ENCODE results near the gene FAXC. TPM values are rescaled to one million over a fixed set of nuclear protein-coding genes. Genes with fewer than 3 reads are reported as not detected.

The FAXC gene
- total RNA-seq, 1 donor from 2014 or later = 23.0 TPM

GRCh38 chr6:99318566-99318965 is 30.9 kb downstream of the FAXC start:
- Histone ChIP-seq H3K4me1 (no peaks in the 10 kb centered on the region), H3K79me2 (ENCODE audit: low read depth) (no peaks in the 10 kb centered on the region), H3K27me3 (no peaks in the 10 kb centered on the region), H3K4me2 (no peak overlapping the region), H3K9me3 (ENCODE audit: low read depth) (no peaks in the 10 kb centered on the region), H2AFZ (replicated peaks) (no peak overlapping the region), H3K9ac (no peak overlapping the region), H3K27ac (no peak overlapping the region), H3F3A (ENCODE audit: low read depth) (no peaks in the 10 kb centered on the region), H4K20me1 (ENCODE audit: low read depth) (no peaks in the 10 kb centered on the region), H3K4me3 (no peak overlapping the region), H3K36me3 (no peaks in the 10 kb centered on the region)
- Mint-ChIP-seq H3K9me3 (no peaks in the 10 kb centered on the region), H3K4me3 (no peak overlapping the region), H3K4me1 (peaks cover 4% of the 10 kb centered on the region), H3K36me3 (peaks cover 15% of the 10 kb centered on the region), H3K27me3 (ENCODE audit: insufficient read depth, low read depth) (no peaks in the 10 kb centered on the region), H3K27ac (no peak overlapping the region)
- DNase-seq (ENCODE audit: low spot score) = no peak
- TF ChIP-seq EZH2 (IDR thresholded peaks at IDR 0.05) = no peak
- TF ChIP-seq CTCF (IDR thresholded peaks at IDR 0.05) = no peak
- no peak for TF ChIP-seq EZH2phosphoT487 (IDR thresholded peaks at IDR 0.05)

GRCh38 chr6:99312354-99312753 is 37.1 kb downstream of the FAXC start:
- Histone ChIP-seq H3K9me3 (ENCODE audit: low read depth) (no peaks in the 10 kb centered on the region), H3K9ac (no peak overlapping the region), H3K79me2 (ENCODE audit: low read depth) (no peaks in the 10 kb centered on the region), H3K4me1 (peaks cover 6% of the 10 kb centered on the region), H3K27ac (no peak overlapping the region), H3K4me2 (no peak overlapping the region), H3F3A (ENCODE audit: low read depth) (peaks cover 10% of the 10 kb centered on the region), H3K27me3 (no peaks in the 10 kb centered on the region), H2AFZ (replicated peaks) (no peak overlapping the region), H3K4me3 (no peak overlapping the region), H4K20me1 (ENCODE audit: low read depth) (peaks cover 5% of the 10 kb centered on the region), H3K36me3 (no peaks in the 10 kb centered on the region)
- TF ChIP-seq EZH2phosphoT487 (IDR thresholded peaks at IDR 0.05) (no peak), EZH2 (IDR thresholded peaks at IDR 0.05) (no peak)
- H3K4me1 Mint-ChIP-seq = peaks cover 17% of the 10 kb centered on the region
- H3K36me3 Mint-ChIP-seq = peaks cover 11% of the 10 kb centered on the region
- no peak for DNase-seq (ENCODE audit: low spot score)
- no peak overlapping the region for H3K27ac Mint-ChIP-seq
- no peak overlapping the region for H3K4me3 Mint-ChIP-seq
- no peaks in the 10 kb centered on the region for H3K27me3 Mint-ChIP-seq (ENCODE audit: insufficient read depth, low read depth)
- H3K9me3 Mint-ChIP-seq = no peaks in the 10 kb centered on the region

GRCh38 chr6:99310553-99310952 is 38.9 kb downstream of the FAXC start:
- TF ChIP-seq EZH2 (IDR thresholded peaks at IDR 0.05) (no peak), EZH2phosphoT487 (IDR thresholded peaks at IDR 0.05) (no peak), CTCF (IDR thresholded peaks at IDR 0.05) (no peak)
- Histone ChIP-seq H3K4me2 (no peak overlapping the region), H3K36me3 (no peaks in the 10 kb centered on the region), H3K27me3 (no peaks in the 10 kb centered on the region), H3F3A (ENCODE audit: low read depth) (peaks cover 14% of the 10 kb centered on the region), H3K9ac (no peak overlapping the region), H3K4me1 (peaks cover 14% of the 10 kb centered on the region), H4K20me1 (ENCODE audit: low read depth) (peaks cover 8% of the 10 kb centered on the region), H3K4me3 (no peak overlapping the region), H3K79me2 (ENCODE audit: low read depth) (no peaks in the 10 kb centered on the region), H3K27ac (no peak overlapping the region), H2AFZ (replicated peaks) (no peak overlapping the region), H3K9me3 (ENCODE audit: low read depth) (no peaks in the 10 kb centered on the region)
- H3K4me1 Mint-ChIP-seq = peaks cover 21% of the 10 kb centered on the region
- no peaks in the 10 kb centered on the region for H3K9me3 Mint-ChIP-seq
- no peaks in the 10 kb centered on the region for H3K27me3 Mint-ChIP-seq (ENCODE audit: insufficient read depth, low read depth)
- peaks cover 17% of the 10 kb centered on the region for H3K36me3 Mint-ChIP-seq
- H3K27ac Mint-ChIP-seq = no peak overlapping the region
- H3K4me3 Mint-ChIP-seq = no peak overlapping the region
- no peak for DNase-seq (ENCODE audit: low spot score)

- no peak overlapping the region for H3K9ac ChIP-seq
- Mint-ChIP-seq H3K36me3 (peaks cover 15% of the 10 kb centered on the region), H3K27ac (no peak overlapping the region), H3K4me3 (no peak overlapping the region), H3K27me3 (ENCODE audit: insufficient read depth, low read depth) (no peaks in the 10 kb centered on the region), H3K9me3 (no peaks in the 10 kb centered on the region), H3K4me1 (peaks cover 21% of the 10 kb centered on the region)
- H3K27me3 ChIP-seq = no peaks in the 10 kb centered on the region
- TF ChIP-seq EZH2 (IDR thresholded peaks at IDR 0.05) (no peak), CTCF (IDR thresholded peaks at IDR 0.05) (no peak), EZH2phosphoT487 (IDR thresholded peaks at IDR 0.05) (no peak)
- H3F3A ChIP-seq (ENCODE audit: low read depth) = peaks cover 14% of the 10 kb centered on the region
- no peaks in the 10 kb centered on the region for H3K79me2 ChIP-seq (ENCODE audit: low read depth)
- H3K4me2 ChIP-seq = no peak overlapping the region
- H2AFZ ChIP-seq (replicated peaks) = no peak overlapping the region
- no peak overlapping the region for H3K27ac ChIP-seq
- H3K36me3 ChIP-seq = no peaks in the 10 kb centered on the region
- no peak for DNase-seq (ENCODE audit: low spot score)
- no peaks in the 10 kb centered on the region for H3K9me3 ChIP-seq (ENCODE audit: low read depth)
- H3K4me1 ChIP-seq = peaks cover 14% of the 10 kb centered on the region
- no peak overlapping the region for H3K4me3 ChIP-seq
- H4K20me1 ChIP-seq (ENCODE audit: low read depth) = peaks cover 8% of the 10 kb centered on the region
Observed at GRCh38 chr6:99309557-99309956, 39.9 kb downstream of the FAXC start.

Measured in neural progenitor cell (in vitro differentiated cells).